HEK293T (cell line): ENCODE data around the gene HOOK1.
A peak's percentile ranks its signal among the peaks of the same experiment; 100 is the strongest.

Source experiments
- CTCF ChIA-PET: fragments of 350-600 bp; formaldehyde crosslinking; extraction: SDS; loops from one replicate; lab custom pipeline; 2021; ENCODE audit warnings: antibody characterized with exemption, inconsistent platforms; lab: Yijun Ruan, JAX
- POLR2A ChIA-PET: fragments of 350-600 bp; formaldehyde crosslinking; extraction: SDS; loops from one replicate; lab custom pipeline; 2020; ENCODE audit warnings: antibody characterized with exemption, inconsistent platforms; lab: Yijun Ruan, JAX
- DNase-seq: peaks from one replicate; pipeline ENCODE4 v3.0.0; 2012; ENCODE audit warnings: mixed read lengths; ENCODE audit errors: extremely low spot score
- ARNT ChIP-seq: fragments of 450-650 bp; IDR thresholded peaks from 2 replicates; pipeline ENCODE4 v1.6.1; 2017; ENCODE audit warnings: mild to moderate bottlenecking
- BHLHE40 ChIP-seq: fragments of 450-650 bp; IDR thresholded peaks from 2 replicates; pipeline ENCODE4 v1.6.1; 2016; ENCODE audit warnings: mild to moderate bottlenecking, moderate library complexity, borderline replicate concordance
- CTBP1 ChIP-seq: fragments of 450-650 bp; IDR thresholded peaks from 2 replicates; pipeline ENCODE4 v1.6.1; 2016; ENCODE audit warnings: borderline replicate concordance
- ELF4 ChIP-seq: fragments of 450-650 bp; IDR thresholded peaks from 2 replicates; pipeline ENCODE4 v1.6.1; 2017; ENCODE audit warnings: antibody characterized with exemption
- FOXA1 ChIP-seq: fragments of 450-650 bp; IDR thresholded peaks from 2 replicates; pipeline ENCODE4 v1.6.1; 2016; ENCODE audit warnings: mild to moderate bottlenecking
- FOXK2 ChIP-seq: fragments of 450-650 bp; IDR thresholded peaks from 2 replicates; pipeline ENCODE4 v1.6.1; 2016; ENCODE audit warnings: mild to moderate bottlenecking
- FOXM1 ChIP-seq: fragments of 450-650 bp; IDR thresholded peaks from 2 replicates; pipeline ENCODE4 v1.6.1; 2017; ENCODE audit warnings: mild to moderate bottlenecking, borderline replicate concordance
- HDGF ChIP-seq: fragments of 450-650 bp; IDR thresholded peaks from 2 replicates; pipeline ENCODE4 v1.6.1; 2017; ENCODE audit warnings: antibody characterized with exemption, borderline replicate concordance
- L3MBTL2 ChIP-seq: fragments of 450-650 bp; conservative IDR thresholded peaks from 2 replicates; pipeline ENCODE4 v1.6.1; 2016; ENCODE audit warnings: mild to moderate bottlenecking
- LEF1 ChIP-seq: fragments of 450-650 bp; IDR thresholded peaks from 2 replicates; pipeline ENCODE4 v1.6.1; 2017; ENCODE audit warnings: mild to moderate bottlenecking, borderline replicate concordance
- NFRKB ChIP-seq: fragments of 450-650 bp; IDR thresholded peaks from 2 replicates; pipeline ENCODE4 v1.6.1; 2016; ENCODE audit warnings: mild to moderate bottlenecking, moderate library complexity
- SP1 ChIP-seq: fragments of 450-650 bp; IDR thresholded peaks from 2 replicates; pipeline ENCODE4 v1.6.1; 2017
- SUZ12 ChIP-seq: fragments of 450-650 bp; IDR thresholded peaks from 2 replicates; pipeline ENCODE4 v1.6.1; 2016; ENCODE audit warnings: mild to moderate bottlenecking
- TARDBP ChIP-seq: fragments of 450-650 bp; IDR thresholded peaks from 2 replicates; pipeline ENCODE4 v1.6.1; 2016
- ZNF384 ChIP-seq: fragments of 450-650 bp; IDR thresholded peaks from 2 replicates; pipeline ENCODE4 v1.6.1; 2016
- TF ChIP-seq, protein P1 (sequence below): fragments of 450-650 bp; IDR thresholded peaks from 2 replicates; pipeline ENCODE4 v1.6.1; 2016

HOOK1 gene

DNA sequence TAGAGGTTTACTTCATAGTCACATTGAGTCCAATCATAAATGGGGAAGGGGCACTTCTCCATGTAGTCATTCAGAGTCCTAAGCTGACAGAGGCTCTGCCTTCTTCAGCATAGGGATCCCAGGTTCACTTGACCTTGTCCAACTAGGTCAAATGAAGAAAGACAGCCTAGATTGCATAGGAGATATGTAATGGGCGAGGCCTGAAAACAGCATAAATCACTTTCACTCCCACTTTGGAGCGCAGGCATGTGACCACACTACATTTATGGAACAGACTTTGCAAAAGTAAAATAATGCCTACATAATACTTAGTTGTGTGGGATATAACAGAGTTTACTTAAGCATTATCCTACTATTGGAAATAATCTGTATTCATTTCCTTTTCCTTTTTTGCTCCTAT lies 51.7 kb downstream of the HOOK1 start:
- TF ChIP-seq ZNF384 (no peak), ELF4 (no peak), SP1 (no peak), CTBP1 (no peak), TARDBP (no peak), FOXM1 (no peak), BHLHE40 (no peak), FOXA1 (no peak), LEF1 (no peak), SUZ12 (no peak), FOXK2 (no peak), L3MBTL2 (no peak), HDGF (no peak), ARNT (no peak), NFRKB (no peak)
- TF ChIP-seq, protein P1, sequence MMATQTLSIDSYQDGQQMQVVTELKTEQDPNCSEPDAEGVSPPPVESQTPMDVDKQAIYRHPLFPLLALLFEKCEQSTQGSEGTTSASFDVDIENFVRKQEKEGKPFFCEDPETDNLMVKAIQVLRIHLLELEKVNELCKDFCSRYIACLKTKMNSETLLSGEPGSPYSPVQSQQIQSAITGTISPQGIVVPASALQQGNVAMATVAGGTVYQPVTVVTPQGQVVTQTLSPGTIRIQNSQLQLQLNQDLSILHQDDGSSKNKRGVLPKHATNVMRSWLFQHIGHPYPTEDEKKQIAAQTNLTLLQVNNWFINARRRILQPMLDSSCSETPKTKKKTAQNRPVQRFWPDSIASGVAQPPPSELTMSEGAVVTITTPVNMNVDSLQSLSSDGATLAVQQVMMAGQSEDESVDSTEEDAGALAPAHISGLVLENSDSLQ = no peak
- CTCF ChIA-PET = no interaction called here
- POLR2A ChIA-PET = no interaction called here
- DNase-seq = no peak

DNA sequence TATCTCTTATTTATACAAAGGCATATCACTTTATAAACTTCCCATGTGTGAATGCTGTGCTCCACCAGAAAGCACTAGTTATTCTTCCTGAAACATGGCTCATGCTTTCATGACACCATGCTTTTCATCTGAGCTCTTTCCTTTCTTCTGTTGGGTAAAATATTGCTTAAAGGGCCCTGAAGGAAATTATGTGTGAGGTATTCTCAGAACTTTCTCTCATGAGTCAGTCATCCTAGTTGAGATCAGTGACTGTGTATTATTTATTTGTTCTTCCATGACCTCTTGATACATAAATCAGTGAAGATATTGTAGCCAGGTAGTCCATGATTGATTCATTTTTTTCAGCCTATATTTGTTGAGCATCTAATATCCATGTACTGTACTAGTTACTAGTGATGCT lies 57.0 kb downstream of the HOOK1 start:
- POLR2A ChIA-PET = no interaction called here
- no peak for DNase-seq
- TF ChIP-seq ZNF384 (no peak), HDGF (no peak), FOXK2 (no peak), ARNT (no peak), SP1 (no peak), TARDBP (no peak), L3MBTL2 (no peak), SUZ12 (no peak), NFRKB (no peak), CTBP1 (no peak), BHLHE40 (no peak), FOXA1 (no peak), LEF1 (no peak), FOXM1 (no peak), ELF4 (no peak)
- TF ChIP-seq, protein P1 = no peak
- CTCF ChIA-PET = no interaction called here

DNA sequence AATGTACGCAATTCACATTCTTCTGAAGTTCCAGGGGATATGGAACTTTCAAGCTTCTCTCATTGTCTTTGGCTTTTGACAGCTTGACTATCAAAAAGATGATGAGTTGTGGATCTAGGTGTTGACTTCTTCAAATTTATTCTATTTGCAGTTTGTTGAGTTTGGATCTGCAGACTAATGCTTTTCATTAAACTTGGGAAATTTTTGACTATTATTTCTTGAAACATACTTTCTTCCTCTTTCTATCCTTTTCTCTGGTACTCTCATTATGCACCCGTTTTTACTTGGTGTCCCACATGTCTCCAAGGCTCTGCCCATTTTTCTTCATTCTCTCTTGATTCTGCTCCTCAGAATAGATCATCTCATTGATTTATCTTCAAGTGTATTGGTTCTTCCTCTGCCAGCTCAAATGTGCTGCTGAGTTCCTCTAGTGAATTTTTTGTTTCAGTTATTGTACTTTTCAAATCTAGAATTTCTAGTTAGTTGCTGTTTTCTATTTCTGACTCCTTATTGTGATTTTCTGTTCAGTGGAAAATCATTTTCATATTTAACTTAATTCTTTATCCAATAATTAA lies 62.4 kb downstream of the HOOK1 start:
- DNase-seq = no peak
- POLR2A ChIA-PET = no interaction called here

DNA sequence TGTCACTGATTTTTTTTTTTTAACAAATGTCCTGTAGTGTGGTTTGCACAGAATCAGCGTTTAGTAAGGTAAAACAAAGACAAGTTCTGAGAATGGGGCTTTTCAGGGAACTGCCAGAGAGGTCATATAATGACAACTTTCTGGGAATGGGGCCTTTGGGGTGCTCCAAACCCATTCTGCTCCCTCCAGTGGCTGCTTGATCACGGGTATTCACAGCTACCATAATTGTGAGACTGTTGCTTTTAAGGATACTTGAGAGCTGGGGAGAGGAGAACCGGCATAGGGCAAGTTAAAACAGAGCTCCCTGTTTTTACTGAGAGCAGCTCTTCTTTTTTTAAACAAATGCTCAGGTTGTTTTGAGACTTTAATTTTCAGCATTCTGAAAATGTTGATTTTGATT lies 63.6 kb downstream of the HOOK1 start:
- no peak for TF ChIP-seq SP1
- TF ChIP-seq FOXM1 = no peak
- no peak for TF ChIP-seq ARNT
- TF ChIP-seq TARDBP = no peak
- no peak for TF ChIP-seq FOXA1
- TF ChIP-seq ELF4 = no peak
- TF ChIP-seq, protein P1 = no peak
- no peak for TF ChIP-seq HDGF
- TF ChIP-seq ZNF384 = no peak
- no peak for TF ChIP-seq FOXK2
- TF ChIP-seq L3MBTL2 = no peak
- no peak for TF ChIP-seq BHLHE40
- no peak for TF ChIP-seq NFRKB
- no peak for TF ChIP-seq SUZ12
- no peak for TF ChIP-seq LEF1
- no peak for TF ChIP-seq CTBP1
- DNase-seq = no peak
- ChIA-PET CTCF (interaction anchor here (0.6 to 6.7 kb wide), 8 partner anchors 65 to 484 kb away, joined by 3 to 86 read pairs (median 4); no protein-coding TSS in a partner anchor), POLR2A (interaction anchor here (1.3 kb wide), 1 partner anchor 69 kb away, joined by 3 read pairs; no protein-coding TSS in a partner anchor)

More for the DNA sequence above, 62.4 kb downstream of the HOOK1 start:
- TF ChIP-seq L3MBTL2 (no peak), FOXK2 (no peak), CTBP1 (no peak)
- CTCF ChIA-PET = interaction anchor here (0.6 to 6.7 kb wide), 2 partner anchors 17 to 69 kb away, joined by 3 to 86 read pairs; no protein-coding TSS in a partner anchor

DNA sequence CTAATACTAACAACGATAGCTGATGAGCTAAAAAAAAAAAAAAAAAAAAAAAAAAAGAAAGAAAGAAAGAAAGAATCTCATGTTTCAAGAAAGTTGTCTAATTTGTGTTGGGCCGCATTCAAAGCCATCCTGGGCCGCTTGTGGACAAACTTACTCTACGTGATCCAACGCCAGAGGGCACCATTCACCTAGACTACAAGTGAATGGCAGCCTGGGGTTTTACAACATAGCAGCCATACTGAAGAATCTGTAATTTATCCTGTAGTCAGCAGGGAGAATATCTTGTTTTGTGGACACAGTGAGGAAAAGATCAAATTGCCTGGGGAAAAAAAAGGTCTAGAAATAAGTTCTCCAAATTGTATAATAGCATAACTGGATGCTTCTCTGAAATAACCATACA lies 64.8 kb downstream of the HOOK1 start:
- peak; percentile 84 for DNase-seq
- ChIA-PET POLR2A (interaction anchor here (1.3 kb wide), 1 partner anchor 68 kb away, joined by 3 read pairs; no protein-coding TSS in a partner anchor), CTCF (interaction anchor here (0.6 to 6.7 kb wide), 12 partner anchors 14 to 1744 kb away, joined by 3 to 86 read pairs (median 3); no protein-coding TSS in a partner anchor)
- TF ChIP-seq, protein P1 = peak; percentile 86
- TF ChIP-seq SP1 (no peak), NFRKB (no peak), FOXK2 (0 out of 2 replicates have a peak, but pooled peaks have one; percentile 41)
